Muscle layer of colon (tissue), 2 donors: ENCODE measurements around the gene RASGRF2.
A peak's percentile ranks its signal among the peaks of the same experiment; 100 is the strongest.

ENCODE experiments used
- H3K27ac ChIP-seq: one replicate; pipeline ENCODE4 v1.7.0; 2013; ENCODE audit warnings: low read depth, mild to moderate bottlenecking, low read length, moderate library complexity
- H3K27me3 ChIP-seq, 2 donors: one replicate each; pipeline ENCODE4 v1.7.0; 2013; ENCODE audit warnings: low read length in 2 of 2, mild to moderate bottlenecking in 2 of 2; ENCODE audit not compliant: insufficient read depth in 2 of 2, control insufficient read depth in 1 of 2
- H3K36me3 ChIP-seq: one replicate; pipeline ENCODE4 v1.7.0; 2013; ENCODE audit warnings: mild to moderate bottlenecking, low read length; ENCODE audit not compliant: insufficient read depth
- H3K4me1 ChIP-seq: one replicate; pipeline ENCODE4 v1.7.0; 2013; ENCODE audit warnings: mild to moderate bottlenecking, low read length; ENCODE audit not compliant: insufficient read depth
- H3K4me3 ChIP-seq, 2 donors: one replicate each; pipeline ENCODE4 v1.7.0; 2013; ENCODE audit warnings: low read length in 2 of 2, low read depth in 1 of 2, mild to moderate bottlenecking in 1 of 2, moderate library complexity in 1 of 2
- H3K9ac ChIP-seq: one replicate; pipeline ENCODE4 v1.7.0; 2013; ENCODE audit warnings: low read length
- H3K9me3 ChIP-seq: one replicate; pipeline ENCODE4 v1.7.0; 2013; ENCODE audit warnings: mild to moderate bottlenecking, low read length
- donor health status: abdominal sarcoma.
- donor health status: Adenocarcinoma of cecum.

The RASGRF2 gene

GRCh38 chr5:81216152-81216551, 256.0 kb downstream of the RASGRF2 start:
- H3K9me3 ChIP-seq: no peaks in the 10 kb centered on the region
- H3K27me3 ChIP-seq: no peaks in the 10 kb centered on the region
- H3K4me3 ChIP-seq: no peak overlapping the region
- H3K9ac ChIP-seq: no peak overlapping the region
- H3K36me3 ChIP-seq: no peaks in the 10 kb centered on the region
- no peak overlapping the region for H3K27ac ChIP-seq
- H3K4me1 ChIP-seq: no peaks in the 10 kb centered on the region

- Histone ChIP-seq H3K36me3 (no peaks in the 10 kb centered on the region), H3K27me3 (no peaks in the 10 kb centered on the region), H3K4me1 (no peaks in the 10 kb centered on the region), H3K27ac (no peak overlapping the region), H3K4me3 (no peak overlapping the region), H3K9me3 (no peaks in the 10 kb centered on the region), H3K9ac (no peak overlapping the region)
Observed at GRCh38 chr5:81219389-81219788, 259.2 kb downstream of the RASGRF2 start.

- H3K4me3 ChIP-seq: no peak overlapping the region
- H3K27ac ChIP-seq: no peak overlapping the region
- no peak overlapping the region for H3K9ac ChIP-seq
- no peaks in the 10 kb centered on the region for H3K27me3 ChIP-seq
- no peaks in the 10 kb centered on the region for H3K9me3 ChIP-seq
- H3K4me1 ChIP-seq: no peaks in the 10 kb centered on the region
- H3K36me3 ChIP-seq: no peaks in the 10 kb centered on the region
Observed at GRCh38 chr5:81222285-81222684, 262.1 kb downstream of the RASGRF2 start.

GRCh38 chr5:81225463-81225862, 265.3 kb downstream of the RASGRF2 start:
- Histone ChIP-seq H3K27me3 (no peaks in the 10 kb centered on the region), H3K27ac (no peak overlapping the region), H3K9me3 (no peaks in the 10 kb centered on the region), H3K4me3 (no peak overlapping the region), H3K9ac (no peak overlapping the region), H3K4me1 (no peaks in the 10 kb centered on the region), H3K36me3 (no peaks in the 10 kb centered on the region)

GRCh38 chr5:81226286-81226685, 266.1 kb downstream of the RASGRF2 start:
- Histone ChIP-seq H3K9ac (no peak overlapping the region), H3K9me3 (no peaks in the 10 kb centered on the region), H3K4me1 (no peaks in the 10 kb centered on the region), H3K27ac (no peak overlapping the region), H3K4me3 (no peak overlapping the region), H3K36me3 (no peaks in the 10 kb centered on the region), H3K27me3 (no peaks in the 10 kb centered on the region)

- Histone ChIP-seq H3K4me3 (no peak overlapping the region), H3K36me3 (no peaks in the 10 kb centered on the region), H3K9ac (no peak overlapping the region), H3K4me1 (no peaks in the 10 kb centered on the region), H3K9me3 (no peaks in the 10 kb centered on the region), H3K27me3 (no peaks in the 10 kb centered on the region), H3K27ac (no peak overlapping the region)
Observed at GRCh38 chr5:81226949-81227348, 266.8 kb downstream of the RASGRF2 start.

- Histone ChIP-seq H3K9ac (no peak overlapping the region), H3K4me3 (no peak overlapping the region), H3K36me3 (no peaks in the 10 kb centered on the region), H3K9me3 (no peaks in the 10 kb centered on the region), H3K27me3 (no peaks in the 10 kb centered on the region), H3K4me1 (peaks cover 5% of the 10 kb centered on the region), H3K27ac (no peak overlapping the region)
Observed at GRCh38 chr5:81228084-81228483, 267.9 kb downstream of the RASGRF2 start.

GRCh38 chr5:81230416-81230815, 270.3 kb downstream of the RASGRF2 start:
- Histone ChIP-seq H3K36me3 (no peaks in the 10 kb centered on the region), H3K4me1 (peaks cover 17% of the 10 kb centered on the region), H3K9ac (no peak overlapping the region), H3K27me3 (no peaks in the 10 kb centered on the region), H3K27ac (no peak overlapping the region), H3K4me3 (no peak overlapping the region), H3K9me3 (no peaks in the 10 kb centered on the region)

GRCh38 chr5:81232464-81233079, 272.4 kb downstream of the RASGRF2 start:
- H3K4me3 ChIP-seq: peak overlapping the region; percentile 36 to 59
- no peaks in the 10 kb centered on the region for H3K9me3 ChIP-seq
- no peaks in the 10 kb centered on the region for H3K36me3 ChIP-seq
- peak overlapping the region; percentile 1 for H3K9ac ChIP-seq
- no peaks in the 10 kb centered on the region for H3K27me3 ChIP-seq
- peaks cover 25% of the 10 kb centered on the region for H3K4me1 ChIP-seq
- peak overlapping the region; percentile 65 for H3K27ac ChIP-seq

GRCh38 chr5:81233080-81233634, 273.0 kb downstream of the RASGRF2 start, which contains the start of gene CKMT2:
Gene CKMT2, plus strand, starts transcription at chr5:81233322. Its CDS starts 17,811 bp downstream, at chr5:81251133.
- Histone ChIP-seq H3K27me3 (no peaks in the 10 kb centered on the region), H3K9me3 (no peaks in the 10 kb centered on the region), H3K4me1 (peaks cover 25% of the 10 kb centered on the region), H3K4me3 (peak within 1 kb of the TSS; percentile 36 to 59), H3K36me3 (no peaks in the 10 kb centered on the region), H3K27ac (peak within 1 kb of the TSS; percentile 65), H3K9ac (peak within 1 kb of the TSS; percentile 33)

GRCh38 chr5:81234299-81234698, 274.1 kb downstream of the RASGRF2 start:
- H3K27ac ChIP-seq: no peak overlapping the region
- no peak overlapping the region for H3K4me3 ChIP-seq
- H3K27me3 ChIP-seq: no peaks in the 10 kb centered on the region
- no peaks in the 10 kb centered on the region for H3K9me3 ChIP-seq
- H3K9ac ChIP-seq: no peak overlapping the region
- H3K36me3 ChIP-seq: no peaks in the 10 kb centered on the region
- H3K4me1 ChIP-seq: peaks cover 25% of the 10 kb centered on the region

GRCh38 chr5:81234801-81235200, 274.6 kb downstream of the RASGRF2 start:
- Histone ChIP-seq H3K36me3 (no peaks in the 10 kb centered on the region), H3K27me3 (no peaks in the 10 kb centered on the region), H3K27ac (no peak overlapping the region), H3K9me3 (no peaks in the 10 kb centered on the region), H3K9ac (no peak overlapping the region), H3K4me1 (peaks cover 25% of the 10 kb centered on the region), H3K4me3 (no peak overlapping the region)
